GM18909 (cell line): ENCODE results near the gene LIPE.

Source experiments
- ATAC-seq: cut with Tn5 transposase; IDR thresholded peaks from one replicate; pipeline ENCODE4 v1.9.1; 2021; ENCODE audit warnings: mild to moderate bottlenecking; ENCODE audit not compliant: unreplicated experiment, poor library complexity

Gene LIPE

DNA sequence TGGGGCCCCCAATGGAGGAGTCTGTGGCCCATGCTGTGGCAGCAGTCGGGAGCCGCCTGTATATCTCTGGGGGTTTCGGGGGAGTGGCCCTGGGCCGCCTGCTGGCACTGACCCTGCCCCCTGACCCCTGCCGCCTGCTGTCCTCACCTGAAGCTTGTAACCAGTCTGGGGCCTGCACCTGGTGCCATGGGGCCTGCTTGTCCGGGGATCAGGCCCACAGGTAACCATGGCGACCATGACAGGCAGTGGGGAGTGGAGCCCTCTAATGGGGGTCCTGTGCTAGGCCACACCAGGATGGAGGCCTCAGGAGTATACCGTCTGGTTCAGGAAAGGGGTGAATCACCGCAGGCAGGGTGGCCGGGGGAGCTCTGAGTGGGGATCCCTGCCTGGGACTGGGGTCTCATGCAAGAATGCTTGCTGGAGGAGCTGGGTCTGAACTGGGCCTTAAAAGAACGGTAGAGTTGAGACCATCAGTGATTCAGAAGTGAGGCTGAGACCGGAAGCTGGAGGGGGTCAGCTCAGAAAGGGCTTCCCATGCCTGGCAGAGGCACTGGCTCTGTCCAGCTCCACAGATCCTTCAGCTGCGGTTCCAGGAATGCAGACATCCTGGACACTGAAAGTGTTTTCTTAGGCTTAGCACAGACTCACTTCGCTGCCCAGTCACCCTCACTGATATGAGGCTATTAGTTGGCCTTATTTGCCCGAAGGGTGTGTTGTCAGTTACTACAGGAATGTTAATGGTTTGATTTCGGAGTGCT, 66.2 kb downstream of the LIPE start:
- ATAC-seq: no peak

DNA sequence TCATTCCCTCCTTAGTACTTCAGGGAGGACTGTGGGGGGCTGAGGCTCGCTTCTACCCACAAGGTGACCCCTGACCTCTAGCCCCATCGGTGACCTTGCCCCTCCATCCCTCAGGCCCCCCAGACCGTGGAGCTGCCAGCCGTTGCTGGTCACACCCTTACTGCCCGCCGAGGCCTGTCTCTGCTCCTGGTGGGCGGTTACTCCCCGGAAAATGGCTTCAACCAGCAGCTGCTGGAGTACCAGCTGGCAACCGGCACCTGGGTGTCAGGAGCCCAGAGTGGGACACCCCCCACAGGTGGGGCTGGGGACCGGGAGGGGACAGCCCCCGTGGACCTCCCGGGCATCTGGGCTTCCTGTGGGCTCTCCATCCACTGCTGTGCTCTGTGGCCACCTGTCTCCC, 69.9 kb downstream of the LIPE start:
- ATAC-seq: no peak

DNA sequence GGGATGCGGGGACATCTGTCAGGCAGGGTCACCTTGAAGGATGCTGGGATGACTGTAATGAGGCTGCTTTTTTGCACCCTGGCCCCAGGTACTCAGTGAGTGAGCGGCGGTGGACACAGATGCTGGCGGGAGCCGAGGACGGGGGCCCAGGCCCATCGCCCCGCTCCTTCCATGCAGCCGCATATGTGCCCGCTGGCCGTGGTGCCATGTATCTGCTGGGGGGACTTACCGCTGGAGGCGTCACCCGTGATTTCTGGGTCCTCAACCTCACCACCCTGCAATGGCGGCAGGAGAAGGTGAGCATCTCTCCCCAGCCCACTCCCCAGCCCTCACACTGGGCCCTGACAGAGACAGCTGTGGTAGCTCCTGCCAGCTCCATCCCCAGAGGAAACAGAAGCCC, 70.5 kb downstream of the LIPE start:
- ATAC-seq: no peak

DNA sequence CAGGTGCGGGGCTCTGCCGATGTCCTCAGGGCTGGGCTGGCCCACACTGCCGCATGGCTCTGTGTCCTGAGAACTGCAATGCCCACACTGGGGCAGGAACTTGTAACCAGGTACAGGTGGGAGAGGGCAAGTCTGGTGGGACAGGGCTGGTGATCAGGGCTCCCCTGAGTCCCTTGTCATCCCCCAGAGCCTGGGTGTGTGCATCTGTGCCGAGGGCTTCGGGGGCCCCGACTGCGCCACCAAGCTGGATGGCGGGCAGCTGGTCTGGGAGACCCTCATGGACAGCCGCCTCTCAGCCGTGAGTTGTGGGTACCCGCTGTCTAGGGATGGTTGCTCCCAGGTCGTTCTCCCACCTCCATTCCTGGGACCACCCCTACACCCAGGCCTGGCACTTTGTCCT, 71.3 kb downstream of the LIPE start:
- ATAC-seq: no peak

DNA sequence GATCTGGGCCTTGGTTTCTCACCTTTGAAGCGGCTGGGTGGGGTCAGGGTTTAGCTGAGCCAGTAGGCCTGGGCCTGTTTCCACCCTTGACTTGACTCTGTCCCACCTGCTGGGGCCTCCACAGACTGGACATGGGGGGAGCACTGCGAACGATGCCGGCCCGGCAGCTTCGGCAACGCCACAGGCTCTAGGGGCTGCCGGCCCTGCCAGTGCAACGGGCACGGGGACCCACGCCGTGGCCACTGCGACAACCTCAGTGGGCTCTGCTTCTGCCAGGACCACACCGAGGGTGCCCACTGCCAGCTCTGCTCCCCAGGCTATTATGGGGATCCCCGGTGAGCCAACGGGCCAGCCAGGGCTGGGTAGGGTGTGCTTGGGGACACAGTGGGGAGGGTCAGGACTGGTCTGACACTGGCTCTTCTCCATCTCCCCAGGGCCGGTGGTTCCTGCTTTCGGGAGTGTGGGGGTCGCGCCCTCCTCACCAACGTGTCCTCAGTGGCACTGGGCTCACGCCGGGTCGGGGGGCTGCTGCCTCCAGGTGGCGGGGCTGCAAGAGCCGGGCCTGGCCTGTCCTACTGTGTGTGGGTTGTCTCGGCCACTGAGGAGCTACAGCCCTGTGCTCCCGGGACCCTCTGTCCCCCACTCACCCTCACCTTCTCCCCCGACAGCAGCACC, 73.7 kb downstream of the LIPE start:
- ATAC-seq: no peak

DNA sequence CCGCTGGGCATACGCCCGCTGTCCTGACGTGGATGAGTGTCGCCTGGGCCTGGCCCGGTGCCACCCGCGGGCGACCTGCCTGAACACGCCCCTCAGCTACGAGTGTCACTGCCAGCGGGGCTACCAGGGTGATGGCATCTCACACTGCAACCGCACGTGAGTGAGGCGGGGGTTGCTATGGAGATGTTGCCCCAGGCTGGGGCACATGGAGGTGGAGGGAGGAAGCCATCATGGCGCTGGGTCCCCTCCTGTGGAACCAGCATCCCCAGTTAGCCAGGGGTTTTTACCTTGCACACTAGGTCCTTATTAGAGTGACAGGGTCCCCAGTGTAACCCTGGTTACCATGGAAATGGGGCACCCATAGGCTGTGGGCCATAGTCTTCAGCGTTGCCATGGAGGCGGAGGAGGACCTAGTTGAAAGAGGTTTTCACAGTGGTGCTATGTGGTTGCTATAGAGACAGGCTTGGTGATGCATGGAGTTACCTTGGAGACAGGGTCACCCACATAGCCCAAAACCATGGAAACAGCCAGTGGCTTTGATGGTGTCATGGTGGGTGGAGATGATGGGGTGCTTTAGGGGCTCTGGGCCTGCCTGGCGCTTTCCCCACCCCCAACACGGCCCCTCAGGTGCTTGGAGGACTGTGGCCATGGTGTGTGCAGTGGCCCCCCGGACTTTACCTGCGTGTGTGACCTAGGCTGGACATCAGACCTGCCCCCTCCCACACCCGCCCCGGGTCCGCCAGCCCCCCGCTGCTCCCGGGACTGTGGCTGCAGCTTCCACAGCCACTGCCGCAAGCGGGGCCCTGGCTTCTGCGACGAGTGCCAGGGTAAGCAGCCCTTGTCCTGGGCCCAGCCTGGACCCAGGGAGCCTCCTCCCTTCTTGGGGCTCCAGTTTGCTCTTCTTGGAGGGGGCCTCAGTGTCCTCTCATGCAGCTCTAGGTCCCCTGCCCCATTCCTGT, 74.6 kb downstream of the LIPE start:
- ATAC-seq: no peak
